ENCODE data around the gene PDZD2.

PDZD2 gene

DNA sequence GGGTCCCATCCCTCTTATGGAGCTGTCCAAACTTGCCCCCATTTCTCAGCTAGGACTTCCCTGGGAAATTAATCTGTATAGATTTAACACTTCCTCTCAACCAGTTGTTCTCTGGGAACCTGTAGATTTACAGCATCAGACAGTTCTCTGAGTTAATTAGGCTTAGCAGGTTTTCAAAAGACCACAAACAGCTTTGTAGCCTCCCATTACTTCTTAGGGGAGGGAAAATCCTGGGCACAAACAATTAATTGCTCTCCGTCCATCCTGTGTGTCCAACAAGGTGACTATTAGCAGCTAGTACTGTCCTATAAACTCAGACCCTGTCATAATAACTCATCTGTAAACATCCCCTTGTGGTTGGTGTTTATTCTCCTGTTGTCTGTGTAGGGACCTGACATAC, 337.2 kb downstream of the PDZD2 start:
- H3K36me3 ChIP-seq, result no peaks in the 10 kb centered on the region
- DNase-seq, result no peak
- H3K4me1 ChIP-seq, result no peaks in the 10 kb centered on the region
- no peaks in the 10 kb centered on the region for H3K9me3 ChIP-seq
- no peaks in the 10 kb centered on the region for H3K27me3 ChIP-seq
- no peak overlapping the region for H3K4me3 ChIP-seq (ENCODE audit: low read depth, low read length)
- TF ChIP-seq, protein P1, sequence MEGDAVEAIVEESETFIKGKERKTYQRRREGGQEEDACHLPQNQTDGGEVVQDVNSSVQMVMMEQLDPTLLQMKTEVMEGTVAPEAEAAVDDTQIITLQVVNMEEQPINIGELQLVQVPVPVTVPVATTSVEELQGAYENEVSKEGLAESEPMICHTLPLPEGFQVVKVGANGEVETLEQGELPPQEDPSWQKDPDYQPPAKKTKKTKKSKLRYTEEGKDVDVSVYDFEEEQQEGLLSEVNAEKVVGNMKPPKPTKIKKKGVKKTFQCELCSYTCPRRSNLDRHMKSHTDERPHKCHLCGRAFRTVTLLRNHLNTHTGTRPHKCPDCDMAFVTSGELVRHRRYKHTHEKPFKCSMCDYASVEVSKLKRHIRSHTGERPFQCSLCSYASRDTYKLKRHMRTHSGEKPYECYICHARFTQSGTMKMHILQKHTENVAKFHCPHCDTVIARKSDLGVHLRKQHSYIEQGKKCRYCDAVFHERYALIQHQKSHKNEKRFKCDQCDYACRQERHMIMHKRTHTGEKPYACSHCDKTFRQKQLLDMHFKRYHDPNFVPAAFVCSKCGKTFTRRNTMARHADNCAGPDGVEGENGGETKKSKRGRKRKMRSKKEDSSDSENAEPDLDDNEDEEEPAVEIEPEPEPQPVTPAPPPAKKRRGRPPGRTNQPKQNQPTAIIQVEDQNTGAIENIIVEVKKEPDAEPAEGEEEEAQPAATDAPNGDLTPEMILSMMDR (IDR thresholded peaks at IDR 0.05; ENCODE audit: low read depth, low read length), result no peak

DNA sequence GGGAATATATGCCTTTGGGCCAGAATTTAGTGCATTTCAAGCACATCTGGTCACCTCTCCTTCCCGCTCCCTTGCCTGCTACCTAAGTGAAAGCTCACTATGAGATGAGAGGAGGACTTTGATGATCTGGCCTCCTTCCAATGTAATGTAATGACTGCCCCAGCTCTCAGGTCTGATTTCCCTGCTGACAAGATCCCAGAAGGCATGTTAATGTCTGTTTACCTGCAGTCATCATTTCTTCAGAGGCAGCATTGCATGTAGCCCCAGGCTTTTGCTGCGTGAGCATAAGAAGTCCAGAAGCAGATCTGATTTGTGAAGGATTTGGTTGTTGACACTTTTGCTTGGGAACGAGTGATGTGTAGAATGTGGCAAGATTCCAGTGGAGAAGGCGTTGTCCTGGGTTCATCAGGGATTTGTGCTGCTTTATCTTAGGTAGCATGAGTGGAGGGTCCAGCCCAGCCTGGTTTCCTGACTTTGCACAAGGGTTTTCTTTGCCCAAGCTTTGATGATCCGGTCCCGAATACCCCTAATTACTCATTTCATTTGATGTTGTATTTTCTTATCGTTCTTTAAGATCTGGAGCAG, 342.5 kb downstream of the PDZD2 start:
- DNase-seq, result no peak
- Histone ChIP-seq H3K36me3 (no peaks in the 10 kb centered on the region), H3K4me3 (ENCODE audit: low read depth, low read length) (no peak overlapping the region), H3K9me3 (no peaks in the 10 kb centered on the region), H3K27me3 (no peaks in the 10 kb centered on the region), H3K4me1 (no peaks in the 10 kb centered on the region)
- TF ChIP-seq, protein P1 (IDR thresholded peaks at IDR 0.05; ENCODE audit: low read depth, low read length), result no peak

DNA sequence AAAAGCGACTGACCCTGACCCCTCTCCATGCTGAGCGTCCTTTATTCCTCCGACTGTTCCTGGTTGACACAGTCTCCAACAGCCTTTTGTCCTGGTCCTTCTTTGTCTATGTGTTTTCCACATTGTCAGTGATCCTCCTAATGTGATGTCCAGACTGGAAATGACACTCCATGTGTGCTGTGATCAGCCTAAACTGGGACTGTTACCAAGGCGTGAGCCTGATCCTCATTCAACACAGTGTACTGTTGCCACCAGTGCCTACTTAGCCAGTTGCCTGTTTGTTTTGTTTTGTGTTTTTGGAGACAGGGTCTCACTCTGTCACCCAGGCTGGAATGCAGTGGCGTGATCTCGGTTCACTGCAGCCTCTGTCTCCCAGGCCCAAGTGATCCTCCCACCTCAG, 343.1 kb downstream of the PDZD2 start:
- DNase-seq, result no peak
- Histone ChIP-seq H3K27me3 (no peaks in the 10 kb centered on the region), H3K36me3 (no peaks in the 10 kb centered on the region)

DNA sequence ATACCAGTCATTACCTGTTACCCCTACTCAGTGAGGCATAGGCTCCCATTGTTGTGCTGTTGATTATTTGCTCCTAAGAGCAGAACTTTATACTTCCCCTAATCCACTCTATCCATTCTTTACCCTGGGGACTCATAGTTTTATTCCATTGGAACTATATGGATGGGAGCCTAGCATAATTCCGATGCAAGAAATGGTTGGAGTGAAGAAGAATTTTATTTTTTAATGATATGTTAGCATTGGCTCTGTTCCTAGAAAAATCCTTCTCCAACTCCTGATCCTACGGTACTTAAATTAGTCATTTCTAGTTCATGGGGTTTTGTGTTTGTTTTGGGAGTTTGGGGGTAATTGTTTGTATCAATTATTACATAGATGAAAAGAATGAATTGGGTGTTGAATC, 343.7 kb downstream of the PDZD2 start:
- Histone ChIP-seq H3K9me3 (no peaks in the 10 kb centered on the region), H3K27me3 (no peaks in the 10 kb centered on the region), H3K4me3 (ENCODE audit: low read depth, low read length) (no peak overlapping the region), H3K4me1 (no peaks in the 10 kb centered on the region), H3K36me3 (no peaks in the 10 kb centered on the region)
- TF ChIP-seq, protein P1 (IDR thresholded peaks at IDR 0.05; ENCODE audit: low read depth, low read length), result no peak
- no peak for DNase-seq

More for the DNA sequence above, 343.1 kb downstream of the PDZD2 start:
- TF ChIP-seq, protein P1 (IDR thresholded peaks at IDR 0.05; ENCODE audit: low read depth, low read length), result no peak
- Histone ChIP-seq H3K9me3 (no peaks in the 10 kb centered on the region), H3K4me3 (ENCODE audit: low read depth, low read length) (no peak overlapping the region), H3K4me1 (no peaks in the 10 kb centered on the region)

DNA sequence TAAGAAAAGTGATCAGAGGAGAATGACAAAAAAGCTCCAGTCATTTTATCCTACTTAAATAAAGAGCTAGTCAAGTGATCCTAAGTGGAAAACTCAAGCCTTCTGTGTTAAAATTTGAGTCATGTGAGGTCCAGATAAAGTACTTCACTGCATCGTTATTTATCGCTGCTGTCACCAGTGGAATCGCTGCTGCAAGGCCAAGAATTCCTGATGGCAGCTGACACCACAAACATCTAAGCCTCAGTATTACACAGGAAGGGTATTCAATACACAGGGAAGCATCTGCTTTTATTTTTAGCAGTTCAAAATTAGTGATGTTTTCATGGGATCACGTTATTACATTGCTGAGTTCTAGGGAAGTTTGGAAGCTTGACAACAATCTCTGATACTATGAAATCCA, 344.9 kb downstream of the PDZD2 start:
- no peaks in the 10 kb centered on the region for H3K27me3 ChIP-seq
- H3K4me3 ChIP-seq (ENCODE audit: low read depth, low read length), result no peak overlapping the region
- H3K4me1 ChIP-seq, result no peaks in the 10 kb centered on the region
- no peaks in the 10 kb centered on the region for H3K36me3 ChIP-seq
- H3K9me3 ChIP-seq, result no peaks in the 10 kb centered on the region
- no peak for DNase-seq
- TF ChIP-seq, protein P1 (IDR thresholded peaks at IDR 0.05; ENCODE audit: low read depth, low read length), result no peak

DNA sequence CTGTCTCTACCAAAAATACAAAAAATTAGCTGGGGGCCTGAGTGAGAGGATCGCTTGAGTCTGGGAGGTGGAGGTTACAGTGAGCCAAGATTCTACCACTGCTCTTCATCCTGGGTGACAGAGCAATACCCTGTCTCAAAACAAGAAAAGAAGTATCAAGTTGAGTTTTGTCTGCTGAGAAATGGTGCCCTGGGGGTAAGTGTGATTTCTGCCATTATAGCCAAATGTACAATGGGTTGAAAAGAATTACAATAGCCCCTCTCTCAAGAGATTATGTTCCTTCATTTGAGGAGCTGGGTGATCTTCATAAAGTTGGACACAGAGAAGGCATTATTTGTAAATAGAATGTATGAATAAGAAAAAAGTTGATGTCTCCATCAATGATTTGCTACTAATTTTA, 345.8 kb downstream of the PDZD2 start:
- DNase-seq, result no peak
- H3K4me3 ChIP-seq (ENCODE audit: low read depth, low read length), result no peak overlapping the region
- H3K4me1 ChIP-seq, result no peaks in the 10 kb centered on the region
- no peaks in the 10 kb centered on the region for H3K27me3 ChIP-seq
- TF ChIP-seq, protein P1 (IDR thresholded peaks at IDR 0.05; ENCODE audit: low read depth, low read length), result no peak
- no peaks in the 10 kb centered on the region for H3K9me3 ChIP-seq
- no peaks in the 10 kb centered on the region for H3K36me3 ChIP-seq
